NCI-H146 treated with DMSO at 0.1 percent for 48 hours (cell line): ENCODE data around the gene MPP7.

Source experiments
- DNase-seq: peaks from one replicate; lab custom pipeline; 2025; ENCODE audit not compliant: unreplicated experiment; lab: John Stamatoyannopoulos, UW

The MPP7 gene

GRCh38 chr10:28273343-28273742 lies 29.5 kb downstream of the MPP7 start:
- no peak for DNase-seq

- DNase-seq: no peak
These were observed 32.9 kb downstream of the MPP7 start for GRCh38 chr10:28269842-28270456.

- DNase-seq: no peak
These were observed 36.2 kb downstream of the MPP7 start for GRCh38 chr10:28266449-28267224.

DNA sequence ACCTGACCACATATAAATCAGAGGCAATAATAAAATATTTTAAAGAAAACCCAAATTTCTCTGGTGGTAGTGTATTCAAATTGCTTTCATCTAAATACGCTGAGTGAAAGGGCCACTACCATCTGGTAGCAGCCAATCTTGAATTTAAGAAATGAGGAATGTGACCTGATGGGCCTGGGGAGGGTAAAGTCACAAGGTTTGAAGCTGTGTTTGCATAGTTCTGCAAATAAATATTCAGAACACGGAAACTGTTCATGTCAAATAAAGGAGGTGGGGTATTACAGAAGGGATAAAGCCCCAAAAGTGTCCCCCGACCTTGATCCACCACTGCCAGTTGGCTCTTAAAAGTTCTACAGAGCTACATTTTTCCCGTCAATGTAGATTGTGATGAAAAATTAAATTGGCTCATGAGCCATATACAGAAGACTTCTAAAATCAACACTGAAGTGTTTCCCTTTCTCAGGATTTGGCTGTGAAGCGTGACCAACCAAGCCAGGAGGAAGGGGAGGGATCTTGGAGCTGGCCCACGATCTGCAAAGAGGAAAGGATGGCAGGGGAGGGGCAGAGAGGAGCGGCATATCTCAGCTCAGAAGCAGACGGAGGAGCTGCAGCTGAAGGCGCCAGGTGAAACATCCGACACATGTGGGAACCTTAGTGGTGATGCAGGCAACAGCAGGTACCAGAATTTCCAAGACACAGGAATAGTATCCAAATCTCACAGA lies 39.6 kb downstream of the MPP7 start:
- no peak for DNase-seq

DNA sequence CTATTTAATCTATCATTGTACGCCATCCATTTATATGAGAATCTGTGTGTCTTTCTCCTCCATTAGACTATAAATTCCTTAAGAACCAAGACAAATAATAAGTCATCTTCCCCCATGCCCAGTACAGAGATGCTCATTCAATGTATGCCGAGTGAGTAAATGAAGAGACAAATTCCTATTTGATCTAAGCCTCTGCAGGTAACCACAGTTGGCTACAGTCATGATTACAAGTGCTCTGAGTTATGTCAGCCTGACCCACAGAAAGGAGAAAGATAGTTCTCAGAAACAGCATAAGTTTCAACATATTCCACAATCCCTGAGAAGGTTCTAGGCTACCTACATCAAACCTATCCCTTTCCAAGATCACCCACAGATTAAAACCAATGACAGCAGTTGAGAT lies 46.1 kb downstream of the MPP7 start:
- no peak for DNase-seq

GRCh38 chr10:28254290-28254985 lies 48.4 kb downstream of the MPP7 start:
- DNase-seq: no peak

- DNase-seq: no peak
These were observed 49.6 kb downstream of the MPP7 start for GRCh38 chr10:28253169-28253785.
